ENCODE data around the gene TRIP12.

DNA sequence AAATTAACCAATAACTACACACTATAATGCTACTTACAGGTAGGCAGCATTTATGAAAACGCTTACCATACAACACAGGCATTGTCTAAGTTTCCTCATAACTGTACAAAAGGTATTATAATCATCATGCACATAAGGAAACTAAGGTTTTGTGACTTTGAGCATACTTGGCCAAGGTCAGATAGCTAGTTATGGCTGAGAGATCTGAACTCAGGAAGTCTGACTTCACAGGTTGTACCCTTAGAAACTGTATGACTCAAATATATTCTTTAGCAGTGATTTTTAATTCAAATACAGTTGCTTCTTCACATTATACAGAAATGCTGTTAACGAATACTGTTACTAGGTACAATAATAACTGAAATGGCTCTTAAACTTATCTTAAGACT is 89.3 kb downstream of the TRIP12 start:
- TF ChIP-seq, protein P1, sequence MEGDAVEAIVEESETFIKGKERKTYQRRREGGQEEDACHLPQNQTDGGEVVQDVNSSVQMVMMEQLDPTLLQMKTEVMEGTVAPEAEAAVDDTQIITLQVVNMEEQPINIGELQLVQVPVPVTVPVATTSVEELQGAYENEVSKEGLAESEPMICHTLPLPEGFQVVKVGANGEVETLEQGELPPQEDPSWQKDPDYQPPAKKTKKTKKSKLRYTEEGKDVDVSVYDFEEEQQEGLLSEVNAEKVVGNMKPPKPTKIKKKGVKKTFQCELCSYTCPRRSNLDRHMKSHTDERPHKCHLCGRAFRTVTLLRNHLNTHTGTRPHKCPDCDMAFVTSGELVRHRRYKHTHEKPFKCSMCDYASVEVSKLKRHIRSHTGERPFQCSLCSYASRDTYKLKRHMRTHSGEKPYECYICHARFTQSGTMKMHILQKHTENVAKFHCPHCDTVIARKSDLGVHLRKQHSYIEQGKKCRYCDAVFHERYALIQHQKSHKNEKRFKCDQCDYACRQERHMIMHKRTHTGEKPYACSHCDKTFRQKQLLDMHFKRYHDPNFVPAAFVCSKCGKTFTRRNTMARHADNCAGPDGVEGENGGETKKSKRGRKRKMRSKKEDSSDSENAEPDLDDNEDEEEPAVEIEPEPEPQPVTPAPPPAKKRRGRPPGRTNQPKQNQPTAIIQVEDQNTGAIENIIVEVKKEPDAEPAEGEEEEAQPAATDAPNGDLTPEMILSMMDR (IDR thresholded peaks at IDR 0.05 in 2 of 3, conservative IDR thresholded peaks at IDR 0.05 in 1 of 3; ENCODE audit: borderline replicate concordance in 1 of 3, insufficient read depth in 1 of 3, low read depth in 2 of 3, low read length in 2 of 3): no peak
- TF ChIP-seq POLR2A (IDR thresholded peaks at IDR 0.05; ENCODE audit: borderline replicate concordance, extremely low read depth, insufficient read depth, insufficient read length) (no peak), JUND (IDR thresholded peaks at IDR 0.05) (no peak), SP1 (IDR thresholded peaks at IDR 0.05; ENCODE audit: low read depth) (no peak), EZH2phosphoT487 (IDR thresholded peaks at IDR 0.05; ENCODE audit: borderline replicate concordance) (no peak), POLR2AphosphoS5 (IDR thresholded peaks at IDR 0.05; ENCODE audit: low read depth, low read length) (no peak)
